Measurements from ENCODE around the gene NAIF1. TPM values are rescaled to one million over a fixed set of nuclear protein-coding genes. Genes with fewer than 3 reads are reported as not detected.

Gene NAIF1
- total and polyA plus RNA-seq, 10 of the 15 experiments (the other 5 are each of a cell fraction or from before 2014, with no cell fraction given) = 2.4 to 14.2 (median 7.1) TPM

GRCh38 chr9:128091571-128091970 lies 24.5 kb upstream of the NAIF1 start:
- no TSS peak for BruUV-seq (replicated peaks)
- Histone ChIP-seq H3K9ac (ENCODE audit: control insufficient read depth, insufficient read depth, low read length) (no peak overlapping the region), H3K9me3 (replicated peaks; ENCODE audit: control insufficient read depth, insufficient read depth, low read length) (no peaks in the 10 kb centered on the region), H3K4me3 (no peak overlapping the region), H3K27ac (ENCODE audit: control insufficient read depth, insufficient read depth) (no peak overlapping the region), H3K79me2 (ENCODE audit: control insufficient read depth, insufficient read depth, low read length) (peaks cover 28% of the 10 kb centered on the region), H4K20me1 (ENCODE audit: control insufficient read depth, insufficient read depth) (peaks cover 3% of the 10 kb centered on the region; the same call in 1 of the 2 replicates), H3K4me2 (ENCODE audit: control insufficient read depth, insufficient read depth) (no peak overlapping the region), H3K4me1 (ENCODE audit: control insufficient read depth, insufficient read depth, low read length) (peaks cover 25% of the 10 kb centered on the region), H3K36me3 (ENCODE audit: control insufficient read depth in 2 of 2, insufficient read depth in 2 of 2, low read length in 1 of 2) (peaks cover 8 to 10% of the 10 kb centered on the region in 2 experiments; a peak in 3 of 4 replicates), H3K27me3 (replicated peaks in 1 of 2; ENCODE audit: control insufficient read depth in 2 of 2, insufficient read depth in 2 of 2, low read length in 1 of 2) (no peaks in the 10 kb centered on the region), H2AFZ (ENCODE audit: control insufficient read depth, low read depth, low read length) (no peak overlapping the region)
- intact Hi-C loops (cut with micrococcal nuclease; ENCODE audit: unreplicated experiment) = no loop called here
- 82% methylated on average over 12 of the region's 13 CpGs for WGBS (ENCODE audit: insufficient coverage, insufficient replicate concordance, low lambda C conversion rate, missing lambda C conversion rate)
- DNase-seq (ENCODE audit: low read depth, low spot score) (no peak), ATAC-seq (no peak), FAIRE-seq (no peak)
- ChIA-PET POLR2A (interaction anchor here (0.6 to 1.9 kb wide), 5 partner anchors 11 to 432 kb away, joined by 3 to 7 read pairs (median 4); no protein-coding TSS in a partner anchor), CTCF (interaction anchor here (0.5 to 2.4 kb wide), 4 partner anchors 10 to 596 kb away, joined by 3 to 17 read pairs (median 4); no protein-coding TSS in a partner anchor), SMC1A (ENCODE audit: uncharacterized antibody, unreplicated experiment) (interaction anchor here (1.0 to 1.5 kb wide), 2 partner anchors 8 to 13 kb away, joined by 4 read pairs; no protein-coding TSS in a partner anchor), RAD21 (ENCODE audit: unreplicated experiment) (interaction anchor here (1.3 kb wide), 1 partner anchor 57 kb away, joined by 3 read pairs; no protein-coding TSS in a partner anchor)
- in situ Hi-C loops (cut with MboI) = no loop called here
- TF ChIP-seq BCL11A (IDR thresholded peaks at IDR 0.05; ENCODE audit: low read depth, low read length) = no peak
- no peak for TF ChIP-seq RCOR1 (conservative IDR thresholded peaks at IDR 0.05; ENCODE audit: low read depth, low read length)
- TF ChIP-seq NKRF (conservative IDR thresholded peaks at IDR 0.05) = no peak
- TF ChIP-seq ZZZ3 (IDR thresholded peaks at IDR 0.05; ENCODE audit: control insufficient read depth, insufficient read length, low read depth) = no peak
- no peak for TF ChIP-seq NR2F1 (conservative IDR thresholded peaks at IDR 0.05)
- TF ChIP-seq SMARCA5 (IDR thresholded peaks at IDR 0.05) = no peak
- TF ChIP-seq DPF2 (IDR thresholded peaks at IDR 0.05) = no peak
- TF ChIP-seq IKZF1 (conservative IDR thresholded peaks at IDR 0.05) = no peak
- TF ChIP-seq PML (IDR thresholded peaks at IDR 0.05; ENCODE audit: low read length) = no peak
- no peak for TF ChIP-seq ZNF687 (IDR thresholded peaks at IDR 0.05)
- TF ChIP-seq SMAD1 (IDR thresholded peaks at IDR 0.05; ENCODE audit: low read depth, partially characterized antibody) = no peak
- TF ChIP-seq MEF2B (IDR thresholded peaks at IDR 0.05; ENCODE audit: partially characterized antibody, poor library complexity, severe bottlenecking) = no peak
- TF ChIP-seq NBN (IDR thresholded peaks at IDR 0.05) = no peak
- no peak for TF ChIP-seq YY1 (IDR thresholded peaks at IDR 0.05; ENCODE audit: low read depth, low read length)
- TF ChIP-seq NFXL1 (IDR thresholded peaks at IDR 0.05; ENCODE audit: borderline replicate concordance) = no peak
- TF ChIP-seq IRF3 (IDR thresholded peaks at IDR 0.05) = no peak
- TF ChIP-seq RBBP5 (conservative IDR thresholded peaks at IDR 0.05) = no peak
